Heart right ventricle (tissue), 16 donors: ENCODE results near the gene THY1. TPM values are rescaled to one million over a fixed set of nuclear protein-coding genes. Genes with fewer than 3 reads are reported as not detected.
A peak's percentile ranks its signal among the peaks of the same experiment; 100 is the strongest.
"Not testable (repeated sequence)": the region's sequence is repeated elsewhere in the genome, so short reads cannot be mapped to it uniquely, and the experiment has no call there.

ENCODE experiments used
- ATAC-seq, 8 donors: fragments of 200-7000 bp; cut with Tn5 transposase; one replicate each; pipeline ENCODE4 v1.9.1; 2020; ENCODE audit warnings: mild to moderate bottlenecking in 8 of 8, moderate library complexity in 8 of 8, moderate number of reproducible peaks in 1 of 8
- DNase-seq, 2 donors: peaks; one replicate each; pipeline ENCODE4 v3.0.0-alpha.2; 2020
- H3K27ac ChIP-seq, 10 donors: fragments of 200-600 bp; sonication (generic) in 2 of 10; one replicate each; pipeline versions ENCODE4 v1.5.0 to v1.8.0; 2020 to 2022; ENCODE audit warnings: mild to moderate bottlenecking in 3 of 10
- H3K27me3 ChIP-seq, 7 donors: fragments of 200-600 bp; one replicate each; pipeline ENCODE4 v1.8.0; 2021 to 2022; ENCODE audit warnings: mild to moderate bottlenecking in 2 of 7
- H3K36me3 ChIP-seq, 9 donors: fragments of 200-600 bp; sonication (generic) in 1 of 9; one replicate each; pipeline versions ENCODE4 v1.5.0 to v1.8.0; 2020 to 2022; ENCODE audit warnings: mild to moderate bottlenecking in 2 of 9
- H3K4me1 ChIP-seq, 9 donors: fragments of 200-600 bp; sonication (generic) in 1 of 9; one replicate each; pipeline versions ENCODE4 v1.5.0 to v1.8.0; 2020 to 2022; ENCODE audit warnings: mild to moderate bottlenecking in 4 of 9
- H3K4me3 ChIP-seq, 10 donors: fragments of 200-600 bp; sonication (generic) in 2 of 10; one replicate each; pipeline versions ENCODE4 v1.5.0 to v1.8.0; 2020 to 2022; ENCODE audit warnings: mild to moderate bottlenecking in 7 of 10, moderate library complexity in 2 of 10
- H3K9me3 ChIP-seq, 11 donors: fragments of 200-600 bp in 10 of 11; sonication (generic) in 2 of 11; one replicate each; pipeline versions ENCODE4 v1.5.0 to v1.8.0; 2013 to 2022; ENCODE audit warnings: mild to moderate bottlenecking in 2 of 11, control low read depth in 1 of 11, moderate library complexity in 1 of 11
- CTCF ChIP-seq, 9 donors: fragments of 200-600 bp; sonication (generic) in 2 of 9; IDR thresholded peaks; one replicate each; pipeline versions ENCODE4 v1.5.0 to v1.8.0; 2021 to 2022; ENCODE audit warnings: antibody characterized with exemption in 9 of 9, mild to moderate bottlenecking in 5 of 9, moderate library complexity in 1 of 9
- WGBS, 2 donors: extraction: QIAGEN DNeasy Blood & Tissue Kit; methylation state at CpG; one replicate each; pipeline ENCODE4 v1.1.7; 2013; ENCODE audit warnings: inconsistent platforms in 1 of 2; 5-methylcytosine and 5-hydroxymethylcytosine counted together
- intact Hi-C, 10 donors: fragments of 100-400 bp; cut with DNase I; formaldehyde crosslinking; loops; one replicate each; pipeline versions ENCODE4 v1.11.1 to v1.14.2; 2022
- polyA plus RNA-seq, 2 donors: library from polyadenylated mRNA; stranded (reverse); fragments of 200-250 nt; gene quantifications; one replicate each; pipeline ENCODE4 v1.2.3, GENCODE V29; 2013
- total RNA-seq, 10 donors: library from RNA; stranded (reverse); fragmentation: NEBNext Ultra II Directional in 3 of 10; extraction: Animal tissue kit (Norgen Biotek cat#: 25700) in 3 of 10; gene quantifications; one replicate each; pipeline versions ENCODE4 v1.2.1 to v1.2.4, GENCODE V29; 2021 to 2023
- donor health status: Arrhythmogenic right ventricular cardiomyopathy.
- donor health status: ischemic (EF 13 %, LVEDD 7.1; RV severe dilation, severe dysfunction).
- donor health status: healthy with polysubstance abuse.
- donor health status: DM: no; HTN: yes; CAD: no.
- donor health status: DM: no; HTN: no; CAD: no.
- donor health status: ischemic (EF 25% LVEDD 6.9; RV normal size, moderate dysfunction).
- donor health status: ischemic (EF 25% LVEDD 5.7; RV mildly dilated, moderate dysfunction).
- donor health status: healthy.
- donor health status: DM: yes; HTN: yes; CAD: no.
- donor health status: Ischemic cardiomyopathy.
- donor health status: ischemic (EF 35%, LVEDD 5.7; RV mildly dilated, moderate dysfunction).
- donor health status: nonischemic (EF 11% LVEDD 7.7; RV severe dilation, severe dysfunction).
- donor health status: DM: yes; HTN: yes; CAD: no.
- donor health status: PGD.
- donor health status: ischemic (EF 29% LVEDD 5.4; RV normal size, mild dysfunction).
- donor health status: nonischemic (EF 23%, LVEDD 6.1; RV moderate dilation, normal function).

THY1 gene
- total and polyA plus RNA-seq, 12 donors: 0.61 to 26.6 (median 5.0) TPM

DNA sequence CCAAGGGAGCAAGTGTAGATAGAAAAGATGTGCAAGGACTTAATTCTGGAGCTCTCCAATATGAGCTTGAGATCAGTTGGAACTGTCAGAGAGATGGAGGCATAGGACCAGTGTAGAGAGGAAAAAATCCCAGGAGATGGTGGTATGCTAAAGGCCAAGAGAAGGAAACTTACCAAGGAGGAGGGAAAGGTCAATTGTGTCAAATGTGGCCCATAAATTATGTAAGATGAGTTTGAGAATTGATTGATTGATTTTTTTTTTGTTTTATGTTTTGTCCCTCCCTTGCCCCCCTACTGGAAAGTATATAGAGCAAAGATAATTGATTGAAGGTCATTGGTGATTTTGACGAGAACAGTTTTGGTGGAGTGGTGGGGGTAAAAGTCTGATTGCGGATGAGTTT, 38.6 kb downstream of the THY1 start:
- Histone ChIP-seq H3K4me3 (no peak overlapping the region), H3K36me3 (no peaks in the 10 kb centered on the region), H3K4me1 (peaks cover 6 to 26% (median 17%) of the 10 kb centered on the region in 9 donors), H3K9me3 (no peaks in the 10 kb centered on the region), H3K27me3 (peaks cover 0 to 4% (median 0%) of the 10 kb centered on the region in 7 donors), H3K27ac (no peak overlapping the region)
- no peak for ATAC-seq
- no peak for TF ChIP-seq CTCF (IDR thresholded peaks at IDR 0.05)
- intact Hi-C loops: loop anchor here in 6 of 10 donors (5.0 to 10.0 kb wide), 3 partner anchors 42 to 90 kb away; partner anchors contain the start of gene C1QTNF5 (in 1 of the 6)
- no peak for DNase-seq
- 91 to 93% methylated on average over 2 of the region's 2 CpGs for WGBS, 2 donors

DNA sequence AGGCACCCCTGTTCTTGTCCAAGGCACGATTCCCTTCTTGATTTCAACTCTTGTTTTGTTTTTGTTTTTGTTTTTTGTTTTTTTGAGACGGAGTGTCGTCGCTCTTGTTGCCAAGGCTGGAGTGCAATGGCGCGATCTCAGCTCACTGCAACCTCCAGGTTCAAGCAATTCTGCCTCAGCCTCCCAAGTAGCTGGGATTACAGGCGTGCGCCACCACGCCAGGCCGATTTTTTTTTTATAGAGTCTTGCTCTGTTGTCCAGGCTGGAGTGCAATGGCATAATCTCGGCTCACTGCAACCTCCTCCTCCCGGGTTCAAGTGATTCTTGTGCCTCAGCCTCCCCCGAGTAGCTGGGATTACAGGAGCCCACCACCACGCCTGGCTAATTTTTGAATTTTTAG, 40.5 kb downstream of the THY1 start:
- not testable (repeated sequence) for DNase-seq, H3K36me3 ChIP-seq, ATAC-seq, H3K4me3 ChIP-seq, H3K27ac ChIP-seq, H3K9me3 ChIP-seq, H3K27me3 ChIP-seq
- intact Hi-C loops: loop anchor here in 6 of 10 donors (5.0 to 10.0 kb wide), 3 partner anchors 40 to 92 kb away; partner anchors contain the start of gene C1QTNF5 (in 1 of the 6)
- H3K4me1 ChIP-seq: peaks cover 6 to 29% (median 19%) of the 10 kb centered on the region in 9 donors
- WGBS, 2 donors: 87 to 89% methylated on average over 14 of the region's 14 CpGs

- no peak for ATAC-seq
- Histone ChIP-seq H3K4me1 (peaks cover 6 to 32% (median 22%) of the 10 kb centered on the region in 9 donors), H3K36me3 (no peaks in the 10 kb centered on the region), H3K27me3 (peaks cover 0 to 4% (median 0%) of the 10 kb centered on the region in 7 donors), H3K9me3 (no peaks in the 10 kb centered on the region), H3K27ac (peak overlapping the region in 2 of 10 donors; percentile 6 to 80), H3K4me3 (peak overlapping the region in 9 of 10 donors; percentile 34 to 66 (median 54))
- WGBS, 2 donors: 9 to 11% methylated on average over 9 of the region's 9 CpGs
- no peak for DNase-seq
- intact Hi-C loops: loop anchor here in 6 of 10 donors (5.0 to 10.0 kb wide), 3 partner anchors 40 to 93 kb away; partner anchors contain the start of gene C1QTNF5 (in 1 of the 6)
- no peak for TF ChIP-seq CTCF (IDR thresholded peaks at IDR 0.05)
Observed at GRCh38 chr11:119382101-119382500, 40.9 kb downstream of the THY1 start.

DNA sequence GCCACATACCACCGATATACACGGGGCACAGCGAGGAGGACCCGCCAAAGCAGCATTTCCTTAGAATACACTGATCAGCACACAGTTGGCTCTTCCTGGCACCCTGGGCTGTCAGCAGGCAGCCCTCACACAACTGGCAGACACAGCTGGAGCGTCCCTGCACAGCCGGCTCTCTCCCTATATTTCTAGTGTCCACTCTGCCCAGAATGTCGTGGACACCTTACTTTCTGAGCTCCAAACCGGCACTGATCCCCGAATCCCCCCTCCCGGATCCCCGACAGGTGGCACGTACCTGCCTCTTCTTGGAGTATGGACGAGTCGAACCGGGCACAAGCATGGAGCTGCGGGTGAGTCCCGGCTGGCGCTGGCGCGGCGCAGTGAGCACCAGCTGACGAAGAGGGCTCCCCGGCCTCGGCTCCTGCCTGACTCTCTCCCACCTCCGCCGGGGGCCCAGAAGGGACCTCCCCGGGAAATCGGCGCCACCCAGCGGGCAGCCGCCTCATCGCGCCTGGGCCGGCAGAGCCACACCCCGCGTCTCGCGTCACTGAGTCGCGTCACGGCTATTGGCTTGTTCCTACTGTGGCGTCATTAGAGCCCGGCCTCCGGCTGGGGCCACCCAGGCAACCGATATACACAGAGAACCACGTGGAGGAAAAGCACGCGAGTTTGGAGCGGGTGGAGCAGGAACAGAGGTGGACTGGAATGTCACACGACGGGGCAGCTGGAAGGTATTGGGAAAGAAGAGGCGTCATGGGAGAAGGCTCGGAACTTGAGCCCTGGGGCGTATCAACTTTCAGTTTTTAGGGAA, 41.6 kb downstream of the THY1 start, which contains the start of gene USP2:
USP2 (minus strand) TSS at position 510 of the 808 bp plus-strand sequence. CDS start 8,210 bp downstream, outside the sequence.
- no peaks in the 10 kb centered on the region for H3K9me3 ChIP-seq
- TF ChIP-seq CTCF (IDR thresholded peaks at IDR 0.05): peak; percentile 78 to 99 (median 94)
- WGBS, 2 donors: 0 to 1% methylated on average over 54 of the region's 54 CpGs
- H3K4me1 ChIP-seq: peaks cover 9 to 40% (median 28%) of the 10 kb centered on the region in 9 donors
- peaks cover 0 to 4% (median 0%) of the 10 kb centered on the region in 7 donors for H3K27me3 ChIP-seq
- DNase-seq: peak; percentile 95 to 97
- H3K4me3 ChIP-seq: peak within 1 kb of the TSS; percentile 5 to 66 (median 52)
- peak; percentile 87 to 98 (median 94) for ATAC-seq
- intact Hi-C loops: loop anchor here in 6 of 10 donors (2.0 to 10.0 kb wide), 4 partner anchors 25 to 93 kb away; partner anchors contain the start of gene C1QTNF5 (in 1 of the 6)
- H3K36me3 ChIP-seq: no peaks in the 10 kb centered on the region
- H3K27ac ChIP-seq: peak within 1 kb of the TSS in 9 of 10 donors; percentile 62 to 83 (median 73)
